Activated CD8-positive, alpha-beta T cell treated with anti-CD3 and anti-CD28 coated beads for 36 hours (primary cell): ENCODE measurements around the gene ARHGAP12. TPM values are rescaled to one million over a fixed set of nuclear protein-coding genes. Genes with fewer than 3 reads are reported as not detected.

Experiments
- ATAC-seq: fragments of 200-7000 bp; cut with Tn5 transposase; one replicate; pipeline ENCODE4 v1.10.0; 2021; ENCODE audit warnings: mild to moderate bottlenecking, moderate library complexity
- CTCF ChIA-PET: fragments of 350-600 bp; sonication (Branson Sonifier 250); formaldehyde crosslinking; loops from one replicate; lab custom pipeline; 2021; ENCODE audit warnings: antibody characterized with exemption; lab: Charles Lee
- POLR2A ChIA-PET: fragments of 350-600 bp; sonication (Branson Sonifier 250); formaldehyde crosslinking; loops from one replicate; lab custom pipeline; 2021; ENCODE audit warnings: antibody characterized with exemption; lab: Charles Lee
- DNase-seq: peaks from one replicate; pipeline ENCODE4 v3.0.0-alpha.2; 2020
- H3K27ac Mint-ChIP-seq: one replicate; pipeline ENCODE4 v1.8.0; 2021; ENCODE audit warnings: mild to moderate bottlenecking, mixed read lengths
- H3K27me3 Mint-ChIP-seq: one replicate; pipeline ENCODE4 v1.8.0; 2021; ENCODE audit warnings: mixed read lengths
- H3K36me3 Mint-ChIP-seq: one replicate; pipeline ENCODE4 v1.8.0; 2021; ENCODE audit warnings: low read depth, mixed read lengths
- H3K4me1 Mint-ChIP-seq: one replicate; pipeline ENCODE4 v1.8.0; 2021; ENCODE audit warnings: low read depth, mixed read lengths
- H3K4me3 Mint-ChIP-seq: one replicate; pipeline ENCODE4 v1.8.0; 2021; ENCODE audit warnings: mild to moderate bottlenecking, moderate library complexity, mixed read lengths
- H3K9me3 Mint-ChIP-seq: one replicate; pipeline ENCODE4 v1.8.0; 2021; ENCODE audit warnings: mixed read lengths
- CTCF ChIP-seq: fragments of 200-600 bp; IDR thresholded peaks from one replicate; pipeline ENCODE4 v1.8.0; 2022; ENCODE audit warnings: antibody characterized with exemption, mild to moderate bottlenecking
- intact Hi-C: fragments of 100-400 bp; cut with micrococcal nuclease; formaldehyde crosslinking; loops from one replicate; pipeline ENCODE4 v1.10.0; 2022
- total RNA-seq, 2 experiments: library from RNA; stranded (reverse); gene quantifications; one replicate each; pipeline ENCODE4 v1.2.3, GENCODE V29; 2021

ARHGAP12 gene
- total RNA-seq, 2 experiments from 2014 or later = 4.0 to 4.3 TPM

- peak overlapping the region; percentile 86 for H3K4me3 Mint-ChIP-seq
These were observed 1.6 kb upstream of the ARHGAP12 start for GRCh38 chr10:31930023-31930751.

GRCh38 chr10:31929261-31930022 is 811 bp upstream of the ARHGAP12 start:
- no peak for ATAC-seq
- POLR2A ChIA-PET = interaction anchor here (1.2 kb wide), 1 partner anchor 8 kb away, joined by 5 read pairs; no protein-coding TSS in a partner anchor
- peak; percentile 38 for DNase-seq
- no peaks in the 10 kb centered on the region for H3K27me3 Mint-ChIP-seq
- peaks cover 38% of the 10 kb centered on the region for H3K4me1 Mint-ChIP-seq
- intact Hi-C loops = no loop called here
- H3K27ac Mint-ChIP-seq = peak overlapping the region; percentile 72
- H3K4me3 Mint-ChIP-seq = peak overlapping the region; percentile 86
- no peaks in the 10 kb centered on the region for H3K9me3 Mint-ChIP-seq
- CTCF ChIA-PET = interaction anchor here (0.8 to 3.1 kb wide), 4 partner anchors 58 to 1145 kb away, joined by 3 to 13 read pairs (median 7); no protein-coding TSS in a partner anchor
- H3K36me3 Mint-ChIP-seq = no peaks in the 10 kb centered on the region
- no peak for TF ChIP-seq CTCF

More at GRCh38 chr10:31930023-31930751, 1.6 kb upstream of the ARHGAP12 start:
- Mint-ChIP-seq H3K36me3 (no peaks in the 10 kb centered on the region), H3K27ac (peak overlapping the region; percentile 29), H3K4me1 (peaks cover 31% of the 10 kb centered on the region), H3K27me3 (no peaks in the 10 kb centered on the region), H3K9me3 (no peaks in the 10 kb centered on the region)
- no peak for TF ChIP-seq CTCF
- ChIA-PET CTCF (interaction anchor here (1.7 to 3.1 kb wide), 4 partner anchors 18 to 75 kb away, joined by 4 to 13 read pairs (median 7); no protein-coding TSS in a partner anchor), POLR2A (interaction anchor here (1.2 kb wide), 1 partner anchor 9 kb away, joined by 5 read pairs; no protein-coding TSS in a partner anchor)
- intact Hi-C loops = no loop called here
- ATAC-seq (peak; percentile 32), DNase-seq (peak; percentile 53)

GRCh38 chr10:31927884-31928548 is 615 bp downstream of the ARHGAP12 start:
- ATAC-seq = peak; percentile 52
- intact Hi-C loops = no loop called here
- H3K27me3 Mint-ChIP-seq = no peaks in the 10 kb centered on the region
- no peaks in the 10 kb centered on the region for H3K9me3 Mint-ChIP-seq
- ChIA-PET POLR2A (interaction anchor here (1.6 kb wide), 1 partner anchor 15 kb away, joined by 3 read pairs; no protein-coding TSS in a partner anchor), CTCF (no interaction called here)
- DNase-seq = peak; percentile 70
- no peak for TF ChIP-seq CTCF
- H3K4me1 Mint-ChIP-seq = peaks cover 49% of the 10 kb centered on the region
- peak overlapping the region; percentile 86 for H3K4me3 Mint-ChIP-seq
- H3K27ac Mint-ChIP-seq = peak overlapping the region; percentile 78
- H3K36me3 Mint-ChIP-seq = no peaks in the 10 kb centered on the region

GRCh38 chr10:31927565-31927883 is 1.1 kb downstream of the ARHGAP12 start:
- DNase-seq (no peak), ATAC-seq (peak; percentile 32)
- H3K9me3 Mint-ChIP-seq = no peaks in the 10 kb centered on the region
- H3K4me1 Mint-ChIP-seq = peaks cover 49% of the 10 kb centered on the region
- H3K36me3 Mint-ChIP-seq = no peaks in the 10 kb centered on the region
- CTCF ChIA-PET = no interaction called here
- no peak for TF ChIP-seq CTCF
- H3K27me3 Mint-ChIP-seq = no peaks in the 10 kb centered on the region
- POLR2A ChIA-PET = interaction anchor here (1.6 kb wide), 1 partner anchor 15 kb away, joined by 3 read pairs; no protein-coding TSS in a partner anchor
- peak overlapping the region; percentile 86 for H3K4me3 Mint-ChIP-seq
- peak overlapping the region; percentile 78 for H3K27ac Mint-ChIP-seq
- intact Hi-C loops = no loop called here
